ENCODE results near the gene UQCRC1. TPM values are rescaled to one million over a fixed set of nuclear protein-coding genes. Genes with fewer than 3 reads are reported as not detected.

Gene UQCRC1
- total and polyA plus RNA-seq, 2 donors from 2014 or later = 207 to 584 TPM

GRCh38 chr3:48599077-48599501, 10.4 kb downstream of the UQCRC1 start:
- no peaks in the 10 kb centered on the region for H3K9me3 ChIP-seq (ENCODE audit: control insufficient read depth in 2 of 3, insufficient read depth in 1 of 3, low read length in 3 of 3)
- intact Hi-C loops (cut with DNase I) = no loop called here
- peaks cover 4 to 51% (median 40%) of the 10 kb centered on the region in 3 donors for H3K36me3 ChIP-seq (ENCODE audit: control insufficient read depth in 2 of 3, insufficient read depth in 3 of 3, low read length in 3 of 3)
- H3K27me3 ChIP-seq (ENCODE audit: control insufficient read depth, insufficient read depth, low read length) = no peaks in the 10 kb centered on the region
- H3K4me1 ChIP-seq (ENCODE audit: control insufficient read depth in 2 of 3, insufficient read depth in 2 of 3, low read depth in 1 of 3, low read length in 3 of 3) = peaks cover 0 to 4% (median 0%) of the 10 kb centered on the region in 3 donors
- TF ChIP-seq CTCF (IDR thresholded peaks at IDR 0.05; ENCODE audit: borderline replicate concordance, extremely low read depth, insufficient read depth) = no peak
- no peak for FAIRE-seq
- DNase-seq = no peak
- H3K9ac ChIP-seq (ENCODE audit: low read length in 3 of 3) = peak overlapping the region in 1 of 3 donors; percentile 7
- no peak overlapping the region for H3K4me3 ChIP-seq (ENCODE audit: low read length in 3 of 3)
- peak overlapping the region; percentile 3 to 33 for H3K27ac ChIP-seq (ENCODE audit: low read depth in 2 of 2, low read length in 2 of 2)

- peak in 4 of 5 donors; percentile 82 to 96 (median 90) for DNase-seq
- peaks cover 0 to 4% (median 0%) of the 10 kb centered on the region in 3 donors for H3K4me1 ChIP-seq (ENCODE audit: control insufficient read depth in 2 of 3, insufficient read depth in 2 of 3, low read depth in 1 of 3, low read length in 3 of 3)
- H3K27ac ChIP-seq (ENCODE audit: low read depth in 2 of 2, low read length in 2 of 2) = peak overlapping the region; percentile 30 to 33
- H3K27me3 ChIP-seq (ENCODE audit: control insufficient read depth, insufficient read depth, low read length) = no peaks in the 10 kb centered on the region
- H3K9ac ChIP-seq (ENCODE audit: low read length in 3 of 3) = no peak overlapping the region
- no peak overlapping the region for H3K4me3 ChIP-seq (ENCODE audit: low read length in 3 of 3)
- TF ChIP-seq CTCF (IDR thresholded peaks at IDR 0.05; ENCODE audit: borderline replicate concordance, extremely low read depth, insufficient read depth) = no peak
- no peak for FAIRE-seq
- H3K36me3 ChIP-seq (ENCODE audit: control insufficient read depth in 2 of 3, insufficient read depth in 3 of 3, low read length in 3 of 3) = peaks cover 2 to 45% (median 35%) of the 10 kb centered on the region in 3 donors
- intact Hi-C loops (cut with DNase I) = no loop called here
- no peaks in the 10 kb centered on the region for H3K9me3 ChIP-seq (ENCODE audit: control insufficient read depth in 2 of 3, insufficient read depth in 1 of 3, low read length in 3 of 3)
Observed at GRCh38 chr3:48598323-48599076, 10.9 kb downstream of the UQCRC1 start.

- peaks cover 0 to 34% (median 27%) of the 10 kb centered on the region in 3 donors for H3K36me3 ChIP-seq (ENCODE audit: control insufficient read depth in 2 of 3, insufficient read depth in 3 of 3, low read length in 3 of 3)
- H3K27me3 ChIP-seq (ENCODE audit: control insufficient read depth, insufficient read depth, low read length) = no peaks in the 10 kb centered on the region
- intact Hi-C loops (cut with DNase I) = no loop called here
- H3K27ac ChIP-seq (ENCODE audit: low read depth in 2 of 2, low read length in 2 of 2) = peak overlapping the region in 1 of 2 donors; percentile 2
- FAIRE-seq (no peak), DNase-seq (no peak)
- H3K4me1 ChIP-seq (ENCODE audit: control insufficient read depth in 2 of 3, insufficient read depth in 2 of 3, low read depth in 1 of 3, low read length in 3 of 3) = peaks cover 0 to 4% (median 0%) of the 10 kb centered on the region in 3 donors
- no peaks in the 10 kb centered on the region for H3K9me3 ChIP-seq (ENCODE audit: control insufficient read depth in 2 of 3, insufficient read depth in 1 of 3, low read length in 3 of 3)
- no peak overlapping the region for H3K9ac ChIP-seq (ENCODE audit: low read length in 3 of 3)
- H3K4me3 ChIP-seq (ENCODE audit: low read length in 3 of 3) = no peak overlapping the region
- no peak for TF ChIP-seq CTCF (IDR thresholded peaks at IDR 0.05; ENCODE audit: borderline replicate concordance, extremely low read depth, insufficient read depth)
Observed at GRCh38 chr3:48597408-48597800, 12.0 kb downstream of the UQCRC1 start.

Measured in kidney (tissue), 14 donors.